K562 (cell line): ENCODE measurements around the gene HS6ST1. TPM values are rescaled to one million over a fixed set of nuclear protein-coding genes. Genes with fewer than 3 reads are reported as not detected.

Experiments
- ATAC-seq: fragments of 200-7000 bp; cut with Tn5 transposase; 3 replicates; pipeline ENCODE4 v1.9.1; 2020; ENCODE audit warnings: moderate library complexity
- BruUV-seq: library from RNA; stranded (reverse); fragments of 400-500 nt; replicated peaks from 2 replicates; lab custom pipeline; 2021; lab: Mats Ljungman, UMichigan
- CTCF ChIA-PET: fragments of 300-600 bp; formaldehyde crosslinking; extraction: SDS; loops from one replicate; lab custom pipeline; 2021; ENCODE audit warnings: low intra/inter-chr PET ratio; lab: Yijun Ruan, JAX
- POLR2A ChIA-PET: fragments of 300-600, 350-650 bp; sonication (Branson Sonifier 250); formaldehyde crosslinking; extraction: SDS; loops from one replicate; lab custom pipeline; 2021; ENCODE audit warnings: antibody characterized with exemption, inconsistent platforms; lab: Yijun Ruan, JAX
- DNase-seq, 4 experiments: peaks; one replicate each; pipeline versions ENCODE4 v3.0.0 to v3.0.0-alpha.2; 2011 to 2018; ENCODE audit warnings: low spot score in 3 of 4, mixed read lengths in 3 of 4; ENCODE audit errors: extremely low read depth in 1 of 4
- FAIRE-seq: peaks from 2 replicates; lab custom pipeline; 2011; peaks lifted over from hg19 to GRCh38; lab: Jason Lieb, UNC
- H2AFZ ChIP-seq: 2 replicates; pipeline ENCODE4 v1.6.0; 2011; ENCODE audit warnings: low read depth, low read length, control low read depth, inconsistent platforms
- H3K27ac ChIP-seq: fragments of 200-600 bp; 3 replicates; pipeline ENCODE4 v1.8.0; 2011; ENCODE audit warnings: low read depth, mild to moderate bottlenecking, control low read depth, inconsistent platforms, low read length, moderate library complexity, mixed read lengths; ENCODE audit errors: extremely low read depth
- H3K27me3 ChIP-seq, 2 experiments: fragments of 300-600 bp in 1 of 2; 2 replicates in 1 of 2; 3 replicates in 1 of 2; pipeline versions ENCODE4 v1.6.0 to v1.8.0; 2011; ENCODE audit warnings: inconsistent platforms in 2 of 2, low read length in 2 of 2, mild to moderate bottlenecking in 1 of 2, mixed read lengths in 1 of 2, moderate library complexity in 1 of 2; ENCODE audit not compliant: control insufficient read depth in 2 of 2, insufficient read depth in 2 of 2
- H3K36me3 ChIP-seq: fragments of 300-600 bp; 3 replicates; pipeline ENCODE4 v1.8.0; 2011; ENCODE audit warnings: mild to moderate bottlenecking, low read length, inconsistent platforms; ENCODE audit not compliant: control insufficient read depth, insufficient read depth
- H3K4me1 ChIP-seq, 2 experiments: fragments of 200-600 bp in 1 of 2; replicated peaks in 1 of 2; 2 replicates in 1 of 2; 3 replicates in 1 of 2; pipeline versions ENCODE4 v1.5.1 to v1.8.0; 2011; ENCODE audit warnings: inconsistent platforms in 2 of 2, low read length in 2 of 2, mild to moderate bottlenecking in 1 of 2, mixed read lengths in 1 of 2, moderate library complexity in 1 of 2; ENCODE audit not compliant: control insufficient read depth in 2 of 2, insufficient read depth in 2 of 2
- H3K4me2 ChIP-seq: 2 replicates; pipeline ENCODE4 v1.6.1; 2011; ENCODE audit warnings: low read length, control low read depth, inconsistent platforms, mixed read lengths; ENCODE audit not compliant: insufficient read depth
- H3K4me3 ChIP-seq: fragments of 200-600 bp; sonication (generic), shearing (Covaris generic); 2 replicates; pipeline ENCODE4 v1.5.1; 2016; ENCODE audit warnings: control low read depth, inconsistent platforms
- H3K79me2 ChIP-seq: fragments of 200-600 bp; 3 replicates; pipeline ENCODE4 v1.8.0; 2011; ENCODE audit warnings: low read length, inconsistent platforms; ENCODE audit not compliant: control insufficient read depth, insufficient read depth
- H3K9ac ChIP-seq, 2 experiments: 2 replicates each; pipeline versions ENCODE4 v1.6.0 to v1.6.1; 2011; ENCODE audit warnings: low read depth in 2 of 2, low read length in 2 of 2, control low read depth in 1 of 2, inconsistent platforms in 1 of 2, mild to moderate bottlenecking in 1 of 2, mixed read lengths in 1 of 2; ENCODE audit not compliant: insufficient read depth in 1 of 2
- H3K9me1 ChIP-seq: one replicate; pipeline ENCODE4 v1.6.0; 2011; ENCODE audit warnings: inconsistent platforms, mild to moderate bottlenecking, low read length, moderate library complexity; ENCODE audit not compliant: control insufficient read depth, insufficient read depth
- H3K9me3 ChIP-seq: replicated peaks from 2 replicates; pipeline ENCODE4 v1.5.1; 2011; ENCODE audit warnings: low read depth, low read length, inconsistent platforms; ENCODE audit not compliant: control insufficient read depth, insufficient read depth
- H4K20me1 ChIP-seq: replicated peaks from 2 replicates; pipeline ENCODE4 v1.6.1; 2011; ENCODE audit warnings: low read length, inconsistent platforms, mixed read lengths; ENCODE audit not compliant: control insufficient read depth, insufficient read depth
- SP2 ChIP-seq: IDR thresholded peaks from 2 replicates; pipeline ENCODE4 v1.6.1; 2011; ENCODE audit warnings: mild to moderate bottlenecking, low read depth, low read length, moderate library complexity; ENCODE audit not compliant: poor library complexity, severe bottlenecking; ENCODE audit errors: extremely low read depth
- ZNF316 ChIP-seq: fragments of 450-650 bp; IDR thresholded peaks from 2 replicates; pipeline ENCODE4 v1.6.1; 2016
- ZNF830 ChIP-seq: fragments of 250-450 bp; sonication (Bioruptor Pico); IDR thresholded peaks from 2 replicates; pipeline ENCODE4 v1.5.0; 2021; ENCODE audit warnings: mild to moderate bottlenecking
- WGBS: fragments of 100-300 bp; shearing (Covaris generic); methylation state at CpG from one replicate; pipeline ENCODE4 v1.1.6; 2016; ENCODE audit warnings: low coverage, mixed read lengths; ENCODE audit not compliant: insufficient coverage; ENCODE audit errors: missing lambda C conversion rate; 5-methylcytosine and 5-hydroxymethylcytosine counted together
- in situ Hi-C: fragments of 300-500 bp; cut with MboI; formaldehyde crosslinking; loops from 4 replicates; pipeline ENCODE4 v1.15.0; 2018; ENCODE audit warnings: inconsistent platforms, mixed read lengths
- intact Hi-C: fragments of 100-400 bp; cut with micrococcal nuclease; formaldehyde crosslinking; loops from 2 replicates; pipeline ENCODE4 v1.14.2; 2022
- polyA plus RNA-seq, 8 experiments: library from polyadenylated mRNA; depleted of rRNA in 4 of 8; stranded (reverse) in 5 of 8; unstranded in 3 of 8; fragments of >200 nt; fragmentation: Nextera tagmentation in 2 of 8; fragmentation: Illumina TruSeq in 1 of 8; extraction: Ambion mirVana in 2 of 8; extraction: Trizol in 1 of 8; gene quantifications; 2 replicates each; pipeline versions ENCODE4 v1.2.1 to v1.2.3, GENCODE V29; 2011 to 2014; ENCODE audit warnings: inconsistent platforms in 1 of 8, missing spikeins in 1 of 8
- total RNA-seq, 7 experiments: library from RNA; depleted of rRNA in 6 of 7; stranded (reverse); fragments of >200 nt in 6 of 7; fragmentation: Illumina TruSeq in 2 of 7; extraction: Trizol in 2 of 7; gene quantifications; 2 replicates each; pipeline versions ENCODE4 v1.2.1 to v1.2.3, GENCODE V29; 2011 to 2021; ENCODE audit warnings: low replicate concordance in 1 of 7
- TF ChIP-seq, protein P1 (sequence below): fragments of 450-650 bp; formaldehyde crosslinking; IDR thresholded peaks from 2 replicates; pipeline ENCODE4 v1.4.0; 2022; ENCODE audit warnings: missing genetic modification characterization

The HS6ST1 gene
- total and polyA plus RNA-seq, 9 of the 15 experiments (the other 6 are each of a cell fraction or from before 2014, with no cell fraction given): 0.06 to 7.4 (median 3.8) TPM

DNA sequence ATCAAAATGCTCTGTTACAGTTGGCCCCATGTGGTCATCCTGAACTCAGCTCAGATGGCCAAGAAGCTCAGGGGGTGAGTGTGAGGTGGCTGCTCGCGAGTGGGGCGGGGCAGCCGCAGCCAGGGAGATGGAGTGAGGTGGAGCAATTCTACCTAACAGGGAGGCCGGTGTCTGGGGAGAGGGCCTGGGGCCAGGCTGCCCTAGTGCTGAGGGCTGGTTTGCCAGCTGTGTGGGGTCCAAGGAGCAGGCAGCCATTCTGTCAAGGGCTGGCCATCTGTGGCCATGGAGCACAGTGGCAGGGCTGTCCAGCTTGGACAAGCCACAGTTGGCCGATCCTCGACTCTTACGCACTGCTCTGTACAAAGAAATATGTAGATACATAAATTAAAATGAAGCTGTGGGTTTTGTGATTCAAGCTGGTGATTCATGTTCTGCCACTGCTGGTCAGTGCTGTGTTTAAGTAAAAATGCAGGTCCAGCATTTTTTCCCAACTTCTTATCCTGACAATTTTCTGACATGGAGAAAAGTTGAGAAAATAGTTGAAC, 82.1 kb downstream of the HS6ST1 start:
- CTCF ChIA-PET: no interaction called here
- peaks cover 4 to 50% of the 10 kb centered on the region in 2 experiments; a peak in 3 of 5 replicates for H3K27me3 ChIP-seq
- intact Hi-C loops: no loop called here
- no peaks in the 10 kb centered on the region for H3K9me1 ChIP-seq
- TF ChIP-seq, protein P1, sequence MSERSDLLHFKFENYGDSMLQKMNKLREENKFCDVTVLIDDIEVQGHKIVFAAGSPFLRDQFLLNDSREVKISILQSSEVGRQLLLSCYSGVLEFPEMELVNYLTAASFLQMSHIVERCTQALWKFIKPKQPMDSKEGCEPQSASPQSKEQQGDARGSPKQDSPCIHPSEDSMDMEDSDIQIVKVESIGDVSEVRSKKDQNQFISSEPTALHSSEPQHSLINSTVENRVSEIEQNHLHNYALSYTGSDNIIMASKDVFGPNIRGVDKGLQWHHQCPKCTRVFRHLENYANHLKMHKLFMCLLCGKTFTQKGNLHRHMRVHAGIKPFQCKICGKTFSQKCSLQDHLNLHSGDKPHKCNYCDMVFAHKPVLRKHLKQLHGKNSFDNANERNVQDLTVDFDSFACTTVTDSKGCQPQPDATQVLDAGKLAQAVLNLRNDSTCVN (CRISPR knock-in tag): no peak
- no peak for TF ChIP-seq SP2
- TF ChIP-seq ZNF830 (CRISPR knock-in tag): no peak
- TF ChIP-seq ZNF316: peak; percentile 51
- TF ChIP-seq, all 486 proteins: peak for 1
- DNase-seq (no peak), ATAC-seq (no peak), FAIRE-seq (no peak)
- no peaks in the 10 kb centered on the region for H4K20me1 ChIP-seq
- H3K9me3 ChIP-seq: no peaks in the 10 kb centered on the region; the same call in 1 of the 2 replicates
- H3K4me3 ChIP-seq: no peak overlapping the region
- 15% methylated on average over 8 of the region's 8 CpGs for WGBS
- no TSS peak for BruUV-seq
- peaks cover 0 to 17% of the 10 kb centered on the region in 2 experiments; a peak in 2 of 5 replicates for H3K4me1 ChIP-seq
- H3K4me2 ChIP-seq: no peak overlapping the region
- peak overlapping the region in 1 of 2 experiments; percentile 61; a peak in 1 of 4 replicates for H3K9ac ChIP-seq
- POLR2A ChIA-PET: no interaction called here
- in situ Hi-C loops: loop anchor here (10.0 kb wide), 1 partner anchor 172 kb away; no protein-coding TSS in a partner anchor
- no peak overlapping the region for H2AFZ ChIP-seq
- no peak overlapping the region for H3K27ac ChIP-seq
- H3K79me2 ChIP-seq: no peaks in the 10 kb centered on the region
- H3K36me3 ChIP-seq: no peaks in the 10 kb centered on the region
